D721Med (cell line): Measurements from ENCODE around the gene SIRPA.
A peak's percentile ranks its signal among the peaks of the same experiment; 100 is the strongest.

Experiments used
- DNase-seq: peaks from one replicate; pipeline ENCODE4 v3.0.0; 2011; ENCODE audit warnings: low spot score; ENCODE audit not compliant: insufficient read length
- FAIRE-seq: peaks from 2 replicates; lab custom pipeline; 2011; peaks lifted over from hg19 to GRCh38; lab: Jason Lieb, UNC
- TF ChIP-seq, protein P1 (sequence below): IDR thresholded peaks from 2 replicates; pipeline ENCODE4 v1.5.1; 2012; ENCODE audit warnings: mild to moderate bottlenecking, control low read depth; ENCODE audit not compliant: insufficient read depth; ENCODE audit errors: missing control alignments

SIRPA gene

DNA sequence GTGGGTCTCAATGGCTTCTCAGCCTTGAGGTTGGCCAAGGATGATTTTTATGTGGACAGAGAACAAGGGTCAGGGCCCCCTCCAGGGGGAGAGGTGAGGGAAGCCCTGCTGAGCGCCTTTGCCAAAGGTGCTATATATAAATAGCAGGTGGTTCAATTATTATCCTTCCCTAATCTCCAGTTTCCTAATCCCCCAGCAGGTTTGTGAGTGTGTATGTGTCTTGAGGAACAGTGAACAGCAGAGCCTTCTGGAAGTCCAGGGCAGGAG is 3.2 kb upstream of the SIRPA start:
- DNase-seq (peak; percentile 41), FAIRE-seq (no peak)
- TF ChIP-seq, protein P1, sequence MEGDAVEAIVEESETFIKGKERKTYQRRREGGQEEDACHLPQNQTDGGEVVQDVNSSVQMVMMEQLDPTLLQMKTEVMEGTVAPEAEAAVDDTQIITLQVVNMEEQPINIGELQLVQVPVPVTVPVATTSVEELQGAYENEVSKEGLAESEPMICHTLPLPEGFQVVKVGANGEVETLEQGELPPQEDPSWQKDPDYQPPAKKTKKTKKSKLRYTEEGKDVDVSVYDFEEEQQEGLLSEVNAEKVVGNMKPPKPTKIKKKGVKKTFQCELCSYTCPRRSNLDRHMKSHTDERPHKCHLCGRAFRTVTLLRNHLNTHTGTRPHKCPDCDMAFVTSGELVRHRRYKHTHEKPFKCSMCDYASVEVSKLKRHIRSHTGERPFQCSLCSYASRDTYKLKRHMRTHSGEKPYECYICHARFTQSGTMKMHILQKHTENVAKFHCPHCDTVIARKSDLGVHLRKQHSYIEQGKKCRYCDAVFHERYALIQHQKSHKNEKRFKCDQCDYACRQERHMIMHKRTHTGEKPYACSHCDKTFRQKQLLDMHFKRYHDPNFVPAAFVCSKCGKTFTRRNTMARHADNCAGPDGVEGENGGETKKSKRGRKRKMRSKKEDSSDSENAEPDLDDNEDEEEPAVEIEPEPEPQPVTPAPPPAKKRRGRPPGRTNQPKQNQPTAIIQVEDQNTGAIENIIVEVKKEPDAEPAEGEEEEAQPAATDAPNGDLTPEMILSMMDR = no peak

GRCh38 chr20:1893721-1894470 is 1.3 kb upstream of the SIRPA start:
- FAIRE-seq (no peak), DNase-seq (no peak)
- TF ChIP-seq, protein P1 = no peak

DNA sequence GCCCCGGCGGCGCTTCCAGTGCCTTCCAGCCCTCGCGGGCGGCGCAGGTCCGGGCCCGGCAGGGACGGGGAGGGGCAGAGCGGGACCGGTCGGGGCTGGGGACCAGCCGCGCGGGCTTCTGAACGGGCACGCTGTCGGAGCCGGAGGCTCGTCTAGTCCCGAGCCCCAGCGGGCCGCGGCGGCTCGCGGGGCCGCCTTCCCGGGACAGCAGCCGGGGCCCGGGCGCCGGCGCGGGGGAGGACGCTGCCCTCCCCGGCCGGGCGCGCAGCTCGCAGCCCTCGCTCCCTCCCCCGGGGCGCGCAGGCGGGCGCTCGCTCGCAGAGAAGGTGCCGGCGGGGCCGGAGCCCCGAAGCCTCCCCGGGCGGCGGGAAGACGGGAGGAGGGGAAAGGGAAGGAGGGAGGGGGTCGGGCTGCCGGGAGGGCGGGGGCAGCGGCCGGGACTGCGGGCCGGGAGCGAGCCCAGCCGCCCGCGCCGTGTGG is 696 bp upstream of the SIRPA start:
- FAIRE-seq (no peak), DNase-seq (no peak)

GRCh38 chr20:1895674-1896483 is 672 bp downstream of the SIRPA start:
- DNase-seq = no peak
- no peak for FAIRE-seq

More for the DNA sequence above, 696 bp upstream of the SIRPA start:
- TF ChIP-seq, protein P1 = no peak

DNA sequence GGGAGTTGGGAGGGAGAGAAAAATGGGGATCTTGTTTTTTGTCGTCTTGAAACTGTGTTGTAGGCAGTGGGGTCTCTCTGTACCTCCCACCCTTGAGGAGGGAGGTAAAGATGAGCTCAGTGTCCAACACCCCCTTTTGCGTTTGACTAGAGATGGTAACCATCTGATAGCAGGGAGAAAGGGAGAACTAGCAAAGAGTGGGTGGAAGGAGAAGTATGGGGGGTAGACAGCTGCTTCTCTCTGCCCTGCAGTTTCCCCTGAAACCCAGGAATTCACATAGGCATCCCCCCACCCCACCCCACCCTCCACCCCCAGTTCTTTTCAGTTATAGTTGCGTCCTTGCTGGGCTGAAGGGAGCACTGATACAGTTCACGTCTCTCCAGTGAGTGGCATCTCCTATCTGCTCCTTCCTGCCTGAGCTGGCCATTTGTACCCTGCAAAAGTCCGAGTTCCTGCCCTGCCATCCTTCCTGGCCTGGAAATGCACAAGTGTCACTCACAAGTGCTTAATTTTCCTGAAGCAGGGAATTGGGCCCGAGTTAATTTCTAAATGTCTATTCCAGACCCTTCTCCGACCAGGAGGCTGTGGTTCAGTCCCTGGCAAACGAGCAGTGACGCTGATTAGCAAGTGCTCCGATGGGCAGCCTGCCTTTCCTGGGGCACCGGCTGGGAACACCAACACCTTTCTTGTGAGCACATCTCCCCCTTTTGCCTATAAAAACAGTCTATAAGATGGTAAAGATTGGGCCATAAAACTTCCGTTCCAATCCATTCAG is 1.5 kb downstream of the SIRPA start:
- FAIRE-seq (no peak), DNase-seq (no peak)
- TF ChIP-seq, protein P1 = no peak

More at GRCh38 chr20:1895674-1896483, 672 bp downstream of the SIRPA start:
- TF ChIP-seq, protein P1 = no peak

DNA sequence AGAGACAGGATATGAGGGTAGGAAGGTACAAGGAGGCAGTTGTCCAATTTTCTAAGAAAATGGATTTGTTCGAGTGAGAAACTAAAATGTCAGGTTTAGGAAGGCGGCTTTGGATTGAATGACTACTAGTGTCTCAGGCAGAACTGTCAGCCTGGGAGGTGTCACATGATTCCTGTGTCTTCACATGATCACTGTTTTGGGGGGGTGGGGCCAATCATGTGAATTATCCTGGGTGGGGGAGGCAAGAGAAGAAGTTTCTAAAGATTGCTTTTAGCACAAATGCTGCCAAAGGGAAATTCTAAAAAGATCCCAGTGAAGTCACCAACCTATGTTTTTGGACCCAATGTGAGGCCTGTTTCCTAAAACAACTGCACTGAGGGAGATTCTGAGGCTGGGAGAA is 2.3 kb downstream of the SIRPA start:
- no peak for DNase-seq
- FAIRE-seq = no peak
- TF ChIP-seq, protein P1 = no peak
